SK-N-SH (cell line): Measurements from ENCODE around the gene OTOG. TPM values are rescaled to one million over a fixed set of nuclear protein-coding genes. Genes with fewer than 3 reads are reported as not detected.

ENCODE experiments used
- CTCF ChIA-PET: fragments of 300-600, 350-600 bp; formaldehyde crosslinking; extraction: SDS; loops from one replicate; lab custom pipeline; 2021; lab: Yijun Ruan, JAX
- POLR2A ChIA-PET: fragments of 350-600 bp; sonication (Branson Sonifier 250); formaldehyde crosslinking; extraction: SDS; loops from one replicate; lab custom pipeline; 2020; ENCODE audit warnings: antibody characterized with exemption, inconsistent platforms; lab: Yijun Ruan, JAX
- DNase-seq: peaks from one replicate; pipeline ENCODE4 v3.0.0; 2012
- H2AFZ ChIP-seq: fragments of 200-600 bp; sonication (generic); 2 replicates; pipeline ENCODE4 v1.8.1; 2016; ENCODE audit warnings: antibody characterized with exemption, mild to moderate bottlenecking, low read depth
- H3F3A ChIP-seq: fragments of 200-600 bp; sonication (generic); replicated peaks from 2 replicates; pipeline ENCODE3; 2016; ENCODE audit warnings: antibody characterized with exemption, mild to moderate bottlenecking; ENCODE audit not compliant: insufficient read depth
- H3K27ac ChIP-seq, 2 experiments: fragments of 200-500 bp in 1 of 2; fragments of 200-600 bp in 1 of 2; sonication (Bioruptor generic) in 1 of 2; sonication (generic), shearing (Covaris generic) in 1 of 2; 2 replicates each; pipeline versions ENCODE4 v1.5.1 to v1.6.1; 2014 to 2016; ENCODE audit warnings: low read depth in 2 of 2, inconsistent platforms in 1 of 2, low read length in 1 of 2, mild to moderate bottlenecking in 1 of 2, mixed read lengths in 1 of 2
- H3K27me3 ChIP-seq: fragments of 200-600 bp; sonication (generic), shearing (Covaris generic); 2 replicates; pipeline ENCODE4 v1.6.1; 2016; ENCODE audit warnings: mixed run types; ENCODE audit not compliant: insufficient read depth
- H3K36me3 ChIP-seq, 2 experiments: fragments of 200-500 bp in 1 of 2; fragments of 200-600 bp in 1 of 2; sonication (Bioruptor generic) in 1 of 2; sonication (generic) in 1 of 2; replicated peaks in 1 of 2; 2 replicates each; pipeline versions ENCODE3 to v1.5.1; 2014 to 2016; ENCODE audit warnings: low read length in 1 of 2, mild to moderate bottlenecking in 1 of 2; ENCODE audit not compliant: insufficient read depth in 2 of 2, control insufficient read depth in 1 of 2
- H3K4me1 ChIP-seq, 2 experiments: fragments of 200-500 bp in 1 of 2; fragments of 200-600 bp in 1 of 2; sonication (Bioruptor generic) in 1 of 2; sonication (generic), shearing (Covaris generic) in 1 of 2; 2 replicates each; pipeline versions ENCODE4 v1.5.1 to v1.6.1; 2014 to 2016; ENCODE audit warnings: low read depth in 1 of 2, low read length in 1 of 2, mixed run types in 1 of 2; ENCODE audit not compliant: insufficient read depth in 2 of 2, control insufficient read depth in 1 of 2
- H3K4me2 ChIP-seq: fragments of 200-600 bp; sonication (generic), shearing (Covaris generic); 2 replicates; pipeline ENCODE4 v1.6.1; 2017; ENCODE audit warnings: mixed run types
- H3K4me3 ChIP-seq, 2 experiments: fragments of 200-500 bp in 1 of 2; fragments of 200-600 bp in 1 of 2; sonication (Bioruptor generic) in 1 of 2; sonication (generic), shearing (Covaris generic) in 1 of 2; 2 replicates each; pipeline versions ENCODE4 v1.5.1 to v1.8.1; 2014 to 2016; ENCODE audit warnings: low read depth in 2 of 2, inconsistent platforms in 1 of 2, low read length in 1 of 2, mild to moderate bottlenecking in 1 of 2, mixed read lengths in 1 of 2, moderate library complexity in 1 of 2
- H3K79me2 ChIP-seq: fragments of 200-600 bp; sonication (generic); 2 replicates; pipeline ENCODE4 v1.8.1; 2017; ENCODE audit warnings: mild to moderate bottlenecking; ENCODE audit not compliant: insufficient read depth
- H3K9ac ChIP-seq: fragments of 200-600 bp; sonication (generic); 2 replicates; pipeline ENCODE4 v1.6.1; 2017; ENCODE audit warnings: mixed run types
- H3K9me2 ChIP-seq: fragments of 200-600 bp; sonication (generic); 2 replicates; pipeline ENCODE4 v1.6.1; 2017; ENCODE audit warnings: mixed run types
- H3K9me3 ChIP-seq: fragments of 200-600 bp; sonication (generic); 2 replicates; pipeline ENCODE4 v1.6.1; 2017; ENCODE audit warnings: mixed run types, mild to moderate bottlenecking, moderate library complexity
- H4K20me1 ChIP-seq: fragments of 200-600 bp; sonication (generic); 2 replicates; pipeline ENCODE4 v1.6.1; 2017; ENCODE audit warnings: mild to moderate bottlenecking, mixed run types; ENCODE audit not compliant: insufficient read depth
- CTCF ChIP-seq: fragments of 200-600 bp; sonication (generic); IDR thresholded peaks from 2 replicates; pipeline ENCODE4 v1.6.1; 2017; ENCODE audit warnings: antibody characterized with exemption, mild to moderate bottlenecking, moderate library complexity
- FOXJ3 ChIP-seq: sonication (generic); formaldehyde crosslinking; IDR thresholded peaks from 2 replicates; pipeline ENCODE4 v1.5.1; 2020; ENCODE audit warnings: mild to moderate bottlenecking, missing genetic modification reagents
- GABPA ChIP-seq: IDR thresholded peaks from 2 replicates; pipeline ENCODE4 v1.4.0; 2012; ENCODE audit warnings: low read depth, mild to moderate bottlenecking
- PBX3 ChIP-seq: IDR thresholded peaks from 2 replicates; pipeline ENCODE4; 2012
- RCOR1 ChIP-seq: fragments of 150-350 bp; IDR thresholded peaks from 2 replicates; pipeline ENCODE4 v1.6.1; 2017; ENCODE audit warnings: antibody characterized with exemption, low read length
- REST ChIP-seq: IDR thresholded peaks from 2 replicates; pipeline ENCODE4 v1.6.1; 2012; ENCODE audit warnings: mild to moderate bottlenecking, low read depth, low read length, moderate library complexity
- RFX5 ChIP-seq: IDR thresholded peaks from 2 replicates; pipeline ENCODE4 v1.6.1; 2012; ENCODE audit warnings: mild to moderate bottlenecking, improper control_type of control experiment, low read length
- RXRA ChIP-seq: IDR thresholded peaks from 2 replicates; pipeline ENCODE4 v1.4.0; 2012; ENCODE audit warnings: low read depth, mild to moderate bottlenecking, borderline replicate concordance
- YY1 ChIP-seq: IDR thresholded peaks from 2 replicates; pipeline ENCODE4 v1.4.0; 2012; ENCODE audit warnings: low read depth, mild to moderate bottlenecking
- WGBS: methylation state at CpG from one replicate; pipeline ENCODE4 v1.1.6; 2017; ENCODE audit warnings: low lambda C conversion rate; 5-methylcytosine and 5-hydroxymethylcytosine counted together
- polyA plus RNA-seq, 3 experiments: library from polyadenylated mRNA; depleted of rRNA; stranded (reverse); fragments of >200 nt; gene quantifications; 2 replicates each; pipeline ENCODE4 v1.2.3, GENCODE V29; 2012

The OTOG gene
- polyA plus RNA-seq, 1 of the 3 experiments (the other 2 are of a cell fraction): not detected

GRCh38 chr11:17591293-17591692 lies 44.2 kb downstream of the OTOG start:
- Histone ChIP-seq H3K79me2 (no peaks in the 10 kb centered on the region), H3K4me1 (no peaks in the 10 kb centered on the region), H2AFZ (no peak overlapping the region), H3K36me3 (no peaks in the 10 kb centered on the region), H3K27me3 (no peaks in the 10 kb centered on the region), H3K9ac (no peak overlapping the region), H3K27ac (no peak overlapping the region), H4K20me1 (no peaks in the 10 kb centered on the region), H3K9me2 (no peaks in the 10 kb centered on the region), H3F3A (no peaks in the 10 kb centered on the region), H3K4me3 (no peak overlapping the region), H3K4me2 (no peak overlapping the region), H3K9me3 (no peaks in the 10 kb centered on the region)
- TF ChIP-seq REST: no peak
- no peak for TF ChIP-seq YY1
- TF ChIP-seq RXRA: no peak
- no peak for TF ChIP-seq FOXJ3
- no peak for TF ChIP-seq CTCF
- TF ChIP-seq PBX3: no peak
- TF ChIP-seq RCOR1: no peak
- TF ChIP-seq GABPA: no peak
- WGBS: 26% methylated on average over 4 of the region's 11 CpGs
- ChIA-PET CTCF (interaction anchor here (13.1 to 17.0 kb wide), 2 partner anchors 139 to 387 kb away, joined by 181 to 271 read pairs; no protein-coding TSS in a partner anchor), POLR2A (no interaction called here)
- DNase-seq: no peak

- TF ChIP-seq RFX5 (no peak), CTCF (no peak)
- TF ChIP-seq, all 33 proteins: peak for 0
- Histone ChIP-seq H3K4me2 (no peak overlapping the region), H3K79me2 (no peaks in the 10 kb centered on the region), H3K9me3 (no peaks in the 10 kb centered on the region), H3K4me3 (no peak overlapping the region), H3K9ac (no peak overlapping the region), H3F3A (no peaks in the 10 kb centered on the region), H3K36me3 (no peaks in the 10 kb centered on the region), H3K27ac (no peak overlapping the region), H3K27me3 (no peaks in the 10 kb centered on the region), H3K9me2 (no peaks in the 10 kb centered on the region), H2AFZ (no peak overlapping the region), H3K4me1 (no peaks in the 10 kb centered on the region), H4K20me1 (no peaks in the 10 kb centered on the region)
- WGBS: 20% methylated on average over 8 of the region's 9 CpGs
- ChIA-PET CTCF (interaction anchor here (1.1 to 17.0 kb wide), 5 partner anchors 12 to 384 kb away, joined by 3 to 271 read pairs (median 3); no protein-coding TSS in a partner anchor), POLR2A (no interaction called here)
- no peak for DNase-seq
Observed at GRCh38 chr11:17593466-17594245, 46.6 kb downstream of the OTOG start.
